GM18519 (cell line): Measurements from ENCODE around the gene CENPO.

Source experiments
- ATAC-seq: cut with Tn5 transposase; IDR thresholded peaks from one replicate; pipeline ENCODE4 v1.9.1; 2021; ENCODE audit warnings: mild to moderate bottlenecking, moderate library complexity; ENCODE audit not compliant: unreplicated experiment, low FRiP score

The CENPO gene

DNA sequence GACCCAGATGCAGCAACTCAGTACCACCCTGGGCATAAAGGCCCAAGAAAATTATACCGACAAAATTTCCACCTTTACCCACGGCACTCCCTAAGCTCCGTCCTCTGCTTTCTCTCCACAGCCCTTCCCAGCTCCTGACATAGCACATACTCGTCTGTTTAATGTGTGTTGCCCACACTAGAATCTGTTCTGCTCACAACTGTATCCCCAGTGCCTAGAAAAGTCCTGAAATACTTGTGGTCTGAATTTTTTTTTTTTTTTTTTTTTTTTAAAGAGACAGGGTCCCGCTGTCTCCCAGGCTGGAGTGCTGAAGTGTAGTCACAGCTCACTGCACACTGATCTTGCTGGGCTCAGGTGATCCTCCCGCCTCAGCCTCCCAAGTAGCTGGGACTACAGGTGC is 64.5 kb downstream of the CENPO start:
- ATAC-seq = no peak

DNA sequence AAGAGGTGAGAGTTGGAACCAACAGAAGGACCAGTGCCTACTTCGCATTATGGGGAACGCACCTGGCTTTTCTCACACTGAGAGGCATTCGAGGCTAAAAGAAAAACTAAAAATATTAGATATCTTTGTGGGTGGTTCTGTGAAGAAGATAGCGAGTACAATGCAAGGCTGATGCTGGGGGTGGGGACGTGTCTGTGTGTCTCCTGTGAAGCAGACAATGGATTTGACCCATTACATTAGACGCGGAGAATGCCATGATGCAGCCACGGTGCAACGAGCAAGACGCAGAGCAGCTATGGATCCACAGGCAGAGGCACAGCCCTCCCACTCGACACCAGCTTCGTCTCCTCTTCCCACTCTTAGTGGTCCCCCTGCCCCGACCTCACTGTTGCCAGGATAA is 65.8 kb downstream of the CENPO start:
- ATAC-seq = no peak

GRCh38 chr2:24859968-24860600 is 66.9 kb downstream of the CENPO start:
- ATAC-seq = no peak

GRCh38 chr2:24860631-24861030 is 67.4 kb downstream of the CENPO start:
- ATAC-seq = no peak

DNA sequence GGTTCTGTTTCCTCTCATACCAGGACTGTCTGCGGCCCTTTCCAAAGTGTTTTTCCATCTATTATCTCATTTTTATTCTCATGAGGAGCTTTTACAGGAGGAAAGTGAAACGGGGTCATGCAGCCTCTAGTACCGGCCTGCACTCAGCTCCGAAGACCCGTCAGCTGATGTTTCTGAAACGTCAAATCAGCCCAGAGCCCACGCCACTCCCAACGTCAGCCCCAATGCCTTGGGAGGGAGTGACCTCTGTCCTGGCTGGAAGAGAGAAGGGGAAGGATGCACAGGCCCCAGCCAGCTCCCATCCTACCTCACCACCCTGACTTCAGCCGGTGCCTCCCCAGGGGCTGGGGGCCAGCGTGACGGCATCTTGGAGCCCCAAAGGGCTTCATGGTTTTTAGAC is 68.3 kb downstream of the CENPO start:
- ATAC-seq = no peak

DNA sequence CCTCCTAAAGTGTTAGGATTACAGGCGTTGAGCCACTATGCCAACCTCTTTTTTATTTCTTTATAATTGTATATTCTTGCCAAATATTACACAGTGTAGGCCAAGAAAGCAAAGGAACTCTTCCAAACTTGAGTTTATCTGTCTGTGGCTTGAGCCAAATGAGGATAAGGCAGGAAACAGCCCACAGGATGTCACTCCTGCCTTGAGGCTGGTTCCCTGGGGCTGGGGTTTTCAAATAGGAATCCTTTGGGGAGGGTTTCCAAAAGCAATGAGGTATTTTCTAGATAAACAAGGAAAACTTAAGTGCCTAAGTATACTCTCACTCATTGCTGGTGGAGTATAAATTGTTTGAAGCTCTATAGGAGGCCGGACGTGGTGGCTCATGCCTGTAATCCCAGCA is 70.4 kb downstream of the CENPO start:
- no peak for ATAC-seq

GRCh38 chr2:24866946-24867345 is 73.7 kb downstream of the CENPO start:
- ATAC-seq = no peak

DNA sequence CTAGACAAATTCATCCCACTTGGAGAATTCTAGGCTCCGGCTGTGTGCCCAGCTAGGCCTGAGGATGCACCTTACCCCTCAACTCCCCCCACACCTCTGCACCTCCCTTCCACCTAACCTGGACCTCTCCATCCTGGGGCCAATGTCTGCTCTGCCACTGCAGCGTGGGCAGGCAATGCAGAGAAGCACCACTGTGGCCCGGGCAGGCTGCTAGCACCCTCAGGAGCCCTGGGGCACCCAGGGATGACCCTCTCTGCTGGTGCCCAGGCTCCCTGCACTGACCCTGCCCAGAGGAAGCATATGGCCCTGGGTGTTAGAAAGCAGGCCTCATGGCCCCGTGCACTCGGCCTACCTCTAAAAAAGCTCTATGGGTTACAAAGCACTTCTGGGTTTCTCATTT is 77.2 kb downstream of the CENPO start:
- no peak for ATAC-seq

DNA sequence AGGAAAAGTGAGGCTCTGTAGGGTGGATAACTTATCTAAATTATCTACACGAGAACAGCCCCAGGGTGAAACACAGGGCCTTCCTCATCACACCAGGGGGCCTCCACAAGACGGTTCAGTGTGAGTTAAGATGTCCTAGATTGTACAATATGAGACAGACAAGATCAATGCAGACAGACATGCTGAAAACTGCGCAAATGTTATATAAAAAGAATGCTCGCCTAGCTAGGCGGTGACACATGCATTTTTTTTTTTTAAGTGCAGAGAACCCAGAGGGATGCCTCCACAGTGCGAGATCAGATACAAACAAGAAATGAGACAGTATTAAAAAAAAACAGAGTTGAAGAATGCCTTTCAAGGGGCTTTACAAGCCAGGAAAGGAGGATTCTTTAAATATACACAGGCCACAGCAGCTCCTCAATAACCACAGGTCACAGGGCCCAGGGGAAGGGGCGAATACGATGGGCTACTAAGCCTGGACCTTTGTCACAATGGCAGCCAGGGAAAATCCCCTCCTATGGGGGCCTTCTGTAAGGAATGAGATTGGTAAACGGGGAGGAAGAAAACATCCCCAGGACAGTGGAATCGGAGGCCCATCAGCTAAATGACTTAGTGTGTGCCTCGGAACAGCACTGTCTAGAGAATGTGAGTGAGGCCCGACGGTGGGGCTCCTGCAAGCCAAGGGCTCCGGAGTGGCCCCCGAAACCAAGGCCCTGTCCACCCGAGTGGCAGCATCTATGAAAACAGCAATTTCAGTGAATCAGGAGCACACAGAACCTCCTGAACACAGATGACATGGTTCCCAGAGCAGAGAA is 77.9 kb downstream of the CENPO start:
- no peak for ATAC-seq

GRCh38 chr2:24871852-24872333 is 78.7 kb downstream of the CENPO start:
- no peak for ATAC-seq
